NCI-H2227 (cell line): ENCODE data around the gene CNPPD1.
"Not testable (repeated sequence)": the region's sequence is repeated elsewhere in the genome, so short reads cannot be mapped to it uniquely, and the experiment has no call there.

Experiments used
- DNase-seq: peaks from one replicate; lab custom pipeline; 2025; ENCODE audit not compliant: unreplicated experiment; lab: John Stamatoyannopoulos, UW

CNPPD1 gene

DNA sequence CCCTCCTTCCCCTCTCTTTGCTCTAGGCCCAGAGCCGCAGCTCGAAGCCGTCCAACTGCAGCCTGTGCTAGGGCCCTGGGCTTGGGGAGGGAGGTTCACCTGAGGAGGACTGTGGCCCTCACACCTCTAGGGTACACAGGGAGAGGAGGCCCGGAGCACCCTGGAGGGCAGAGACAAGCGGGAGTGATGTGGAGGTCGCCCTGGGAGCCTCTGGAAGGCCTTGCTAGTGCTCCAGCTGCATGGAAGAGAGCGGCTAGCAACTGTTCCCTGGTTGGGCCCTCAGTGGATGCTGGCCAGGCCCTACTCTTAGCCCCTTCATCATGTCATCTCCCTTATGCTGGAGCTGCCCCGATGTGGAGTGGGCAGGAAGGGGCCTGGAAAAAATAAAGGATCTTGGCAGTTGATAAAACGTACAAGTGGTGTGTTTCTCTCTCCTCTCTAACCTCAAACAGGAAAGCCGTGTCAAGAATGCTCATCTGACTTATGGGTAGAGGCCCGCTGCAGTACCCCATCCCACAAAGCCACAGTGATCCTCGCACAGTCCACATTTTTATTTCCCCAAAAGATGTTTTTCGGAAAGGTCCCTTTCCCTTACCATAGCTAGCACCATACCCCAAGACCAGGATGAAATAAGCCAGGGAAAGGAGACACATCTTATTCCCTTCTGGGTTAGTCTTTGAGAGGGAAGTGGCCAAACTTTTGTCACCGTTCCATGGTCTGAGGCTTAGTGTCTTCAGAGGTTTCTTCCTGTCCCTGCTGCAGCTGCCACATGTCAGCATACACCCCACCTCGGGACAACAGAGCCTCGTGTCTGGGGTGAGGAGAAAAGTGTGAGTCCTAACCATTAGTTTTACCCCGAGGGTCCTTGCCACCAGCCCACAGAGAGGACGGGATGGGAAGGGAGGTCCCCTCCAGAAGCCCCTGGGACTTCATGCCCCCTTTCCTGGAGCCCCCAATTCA, 32.8 kb upstream of the CNPPD1 start:
- no peak for DNase-seq

DNA sequence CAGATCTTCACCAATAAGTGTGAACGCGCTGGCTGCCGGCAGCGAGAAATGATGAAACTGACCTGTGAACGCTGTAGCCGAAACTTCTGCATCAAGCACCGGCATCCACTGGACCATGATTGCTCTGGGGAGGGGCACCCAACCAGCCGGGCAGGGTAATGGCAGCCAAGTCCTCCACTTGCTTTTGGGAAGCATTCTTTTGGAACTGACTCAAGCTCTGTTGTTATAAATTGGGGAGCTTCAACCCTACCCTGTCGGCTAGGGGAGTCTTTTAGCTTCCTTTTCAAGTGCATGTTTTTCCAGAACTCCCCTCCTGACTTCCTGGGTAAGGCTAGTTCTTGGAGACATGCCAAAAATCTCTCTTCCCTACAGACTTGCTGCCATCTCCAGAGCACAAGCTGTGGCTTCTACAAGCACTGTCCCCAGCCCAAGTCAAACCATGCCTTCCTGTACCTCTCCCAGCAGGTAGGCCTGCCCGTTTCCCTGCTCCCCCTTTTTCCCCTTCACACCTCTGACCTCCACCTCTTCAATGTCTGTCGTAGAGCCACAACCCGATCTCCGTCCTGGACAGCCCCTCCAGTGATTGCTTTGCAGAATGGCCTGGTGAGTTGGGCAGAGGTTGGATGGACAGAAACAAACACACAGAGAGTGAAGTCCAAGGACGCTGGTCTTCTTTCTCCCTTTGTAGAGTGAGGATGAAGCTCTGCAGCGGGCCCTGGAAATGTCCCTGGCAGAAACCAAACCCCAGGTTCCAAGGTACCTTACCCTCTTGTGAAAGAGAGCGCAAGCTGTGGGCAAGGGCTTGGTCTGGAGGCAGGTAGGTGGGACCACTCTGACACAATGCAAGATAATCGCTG, 31.4 kb upstream of the CNPPD1 start:
- DNase-seq: peak; percentile 67

DNA sequence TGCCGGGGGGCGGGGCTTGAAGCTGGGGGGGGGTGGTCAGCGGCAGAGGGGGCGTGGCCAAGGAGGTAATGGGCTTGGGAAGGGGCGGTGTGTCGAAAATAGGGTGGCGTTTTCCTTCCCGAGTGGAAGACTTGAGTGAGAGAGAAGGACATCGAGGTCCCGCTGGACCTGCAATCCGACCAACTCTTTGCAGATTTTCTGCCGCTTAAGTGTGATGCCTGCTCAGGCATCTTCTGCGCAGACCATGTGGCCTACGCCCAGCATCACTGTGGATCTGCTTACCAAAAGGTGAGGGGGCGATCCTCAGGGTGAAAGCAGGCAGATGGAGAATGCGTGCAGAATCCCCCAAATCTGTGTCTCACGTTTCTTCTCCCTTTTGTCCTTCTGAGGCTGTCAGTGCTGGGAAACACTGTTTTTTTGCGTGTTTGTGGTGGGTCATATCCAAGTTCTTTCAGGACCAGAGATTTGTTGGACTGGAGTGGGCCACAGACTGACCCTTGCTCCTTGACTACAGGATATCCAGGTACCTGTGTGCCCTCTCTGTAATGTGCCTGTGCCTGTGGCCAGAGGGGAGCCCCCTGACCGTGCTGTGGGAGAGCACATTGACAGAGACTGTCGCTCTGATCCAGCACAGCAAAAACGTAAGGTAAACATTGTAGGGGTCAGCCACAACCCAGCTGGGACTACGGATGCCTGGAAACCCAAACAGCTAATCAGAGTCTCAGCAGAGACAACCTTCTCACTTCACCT, 30.6 kb upstream of the CNPPD1 start:
- no peak for DNase-seq

DNA sequence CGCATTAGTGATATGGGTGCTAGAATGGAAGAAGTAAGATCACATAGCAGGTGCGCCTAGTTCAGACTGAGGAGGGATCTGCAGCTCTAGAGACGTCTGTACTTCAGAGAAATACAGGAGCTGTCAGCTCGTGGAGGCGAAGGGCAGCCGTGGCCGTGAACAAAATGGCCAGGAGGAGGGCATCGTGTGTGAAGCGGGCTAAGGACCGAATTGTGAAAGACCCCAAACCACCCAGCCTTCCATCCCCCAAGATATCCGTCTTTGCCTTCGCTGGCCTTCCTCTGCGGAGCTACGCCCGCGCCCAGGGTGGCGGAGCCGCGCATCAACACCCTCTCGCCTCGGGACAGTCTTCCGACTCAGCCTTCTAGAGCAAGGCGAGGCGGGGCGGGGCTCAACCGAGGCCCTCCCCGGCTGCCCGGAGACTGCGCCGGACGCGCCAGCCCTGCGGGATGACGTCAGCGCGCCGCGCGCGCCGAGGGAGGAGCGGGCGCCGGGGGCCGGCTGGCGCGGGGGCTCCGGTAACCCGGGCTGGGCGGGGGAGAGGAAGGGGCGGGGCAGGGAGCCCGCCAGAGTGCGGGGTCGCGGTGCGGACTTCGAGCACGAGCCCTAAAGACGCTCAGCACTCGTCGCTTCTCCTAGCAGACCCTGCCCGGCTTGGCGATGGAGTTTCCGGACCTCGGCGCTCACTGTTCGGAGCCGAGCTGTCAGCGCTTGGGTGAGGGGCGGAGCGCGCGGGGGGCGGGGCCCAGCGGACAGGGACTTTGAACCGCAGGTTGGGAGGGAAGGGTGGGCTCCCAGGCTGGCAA, 29.8 kb upstream of the CNPPD1 start, which contains the start of gene ZFAND2B:
Gene ZFAND2B (plus strand): TSS at position 455 of the 806 bp plus-strand sequence. CDS start 206 bp downstream, at position 661.
- DNase-seq: peak; percentile 98

DNA sequence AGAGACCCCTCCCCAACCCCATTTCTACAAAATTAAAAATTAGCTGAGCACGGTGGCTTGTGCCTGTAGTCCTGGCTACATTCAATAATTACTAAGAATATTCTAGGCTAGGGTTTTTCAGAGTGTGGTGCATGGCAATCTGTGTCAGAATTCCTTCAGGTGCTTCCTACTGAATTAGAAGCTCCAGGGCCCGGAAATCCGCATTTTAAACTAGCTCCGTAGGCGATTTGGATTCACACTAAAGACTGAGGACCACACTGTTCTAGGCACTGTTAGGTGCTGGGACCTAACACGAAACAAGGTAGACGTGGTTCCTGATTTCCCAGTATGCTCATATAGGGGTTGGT, 29.2 kb upstream of the CNPPD1 start:
- DNase-seq: no peak

DNA sequence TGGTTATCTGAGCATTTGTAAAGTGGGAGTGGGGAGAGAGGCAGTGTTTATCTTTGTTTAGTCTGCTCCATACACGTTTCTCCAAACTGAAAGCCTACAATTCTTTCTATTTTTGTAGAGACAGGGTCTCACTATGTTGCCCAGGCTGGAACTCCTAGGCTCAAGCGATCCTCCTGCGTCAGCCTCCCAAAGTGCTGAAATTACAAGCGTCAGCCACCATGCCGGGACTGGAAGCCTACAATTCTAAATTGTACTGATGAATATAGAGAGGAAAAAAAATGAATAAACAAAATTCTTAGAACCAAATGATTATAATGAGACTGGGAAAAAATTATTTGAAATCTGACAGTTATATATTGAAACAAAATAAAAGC, 28.4 kb upstream of the CNPPD1 start:
- DNase-seq: no peak

DNA sequence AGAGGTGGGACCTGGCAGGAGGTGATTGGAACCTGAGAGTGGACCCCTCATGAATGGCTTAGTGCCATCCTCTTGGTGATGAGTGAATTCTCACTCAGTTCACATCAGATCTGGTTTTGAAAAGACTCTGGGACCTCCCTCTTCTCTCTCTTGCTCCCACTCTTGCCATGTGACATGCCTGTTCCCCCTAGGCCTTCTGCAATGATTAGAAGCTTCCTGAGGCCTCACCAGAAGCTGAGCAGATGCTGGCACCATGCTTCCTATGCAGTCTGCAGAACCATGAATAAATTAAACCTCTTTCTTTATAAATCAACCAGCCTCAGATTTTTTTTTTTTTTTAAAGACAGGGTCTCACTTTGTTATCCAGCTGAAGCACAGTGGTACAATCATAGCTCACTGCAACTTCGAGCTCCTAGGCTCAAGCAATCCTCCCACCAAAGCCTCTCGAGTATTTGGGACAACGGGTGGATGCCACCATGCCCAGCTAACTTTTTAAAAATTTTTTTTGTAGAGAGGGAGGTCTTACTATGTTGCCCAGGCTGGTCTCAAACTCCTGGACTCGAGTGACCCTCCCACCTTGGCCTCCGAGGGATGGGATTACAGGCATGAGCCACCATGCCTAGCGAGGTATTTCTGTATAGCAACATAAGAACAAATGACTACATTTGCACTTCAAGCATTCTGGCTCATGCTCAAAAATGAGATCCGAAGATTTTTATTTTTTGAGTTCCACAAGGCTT, 27.9 kb upstream of the CNPPD1 start:
- DNase-seq: no peak

DNA sequence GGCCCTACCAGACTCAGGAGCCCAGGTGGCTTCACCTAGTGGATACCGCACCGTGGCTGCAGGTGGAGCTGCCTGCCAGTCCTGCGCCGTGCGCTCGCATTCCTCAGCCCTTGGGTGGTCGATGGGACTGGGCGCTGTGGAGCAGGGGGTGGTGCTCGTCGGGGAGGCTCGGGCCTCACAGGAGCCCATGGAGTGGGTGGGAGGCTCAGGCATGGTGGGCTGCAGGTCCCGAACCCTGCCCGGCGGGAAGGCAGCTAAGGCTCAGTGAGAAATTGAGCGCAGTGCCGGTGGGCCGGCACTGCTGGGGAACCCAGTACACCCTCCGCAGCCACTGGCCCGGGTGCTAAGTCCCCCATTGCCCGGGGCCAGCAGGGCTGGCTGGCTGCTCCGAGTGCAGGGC, 24.6 kb upstream of the CNPPD1 start:
- not testable (repeated sequence) for DNase-seq

DNA sequence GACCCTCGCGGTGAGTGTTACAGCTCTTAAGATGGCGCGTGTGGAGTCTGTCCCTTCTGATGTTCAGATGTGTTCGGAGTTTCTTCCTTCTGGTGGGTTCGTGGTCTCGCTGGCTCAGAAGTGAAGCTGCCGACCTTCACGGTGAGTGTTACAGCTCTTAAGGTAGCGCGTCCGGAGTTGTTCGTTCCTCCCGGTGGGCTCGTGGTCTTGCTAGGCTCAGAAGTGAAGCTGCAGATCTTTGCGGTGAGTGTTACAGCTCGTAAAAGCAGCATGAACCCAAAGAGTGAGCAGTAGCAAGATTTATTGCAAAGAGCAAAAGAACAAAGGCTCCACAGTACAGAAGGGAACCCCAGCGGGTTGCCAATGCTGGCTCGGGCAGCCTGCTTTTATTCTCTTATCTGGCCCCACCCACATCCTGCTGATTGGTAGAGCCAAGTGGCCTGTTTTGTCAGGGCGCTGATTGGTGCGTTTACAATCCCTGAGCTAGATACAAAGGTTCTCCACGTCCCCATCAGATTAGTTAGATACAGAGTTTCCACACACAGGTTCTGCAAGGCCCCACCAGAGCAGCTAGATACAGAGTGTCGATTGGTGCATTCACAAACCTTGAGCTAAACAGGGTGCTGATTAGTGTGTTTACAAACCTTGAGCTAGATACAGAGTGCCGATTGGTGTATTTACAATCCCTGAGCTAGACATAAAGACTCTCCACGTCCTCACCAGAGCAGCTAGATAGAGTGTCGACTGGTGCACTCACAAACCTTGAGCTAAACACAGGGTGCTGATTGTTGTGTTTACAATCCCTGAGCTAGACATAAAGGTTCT, 24.0 kb upstream of the CNPPD1 start:
- DNase-seq: not testable (repeated sequence)

DNA sequence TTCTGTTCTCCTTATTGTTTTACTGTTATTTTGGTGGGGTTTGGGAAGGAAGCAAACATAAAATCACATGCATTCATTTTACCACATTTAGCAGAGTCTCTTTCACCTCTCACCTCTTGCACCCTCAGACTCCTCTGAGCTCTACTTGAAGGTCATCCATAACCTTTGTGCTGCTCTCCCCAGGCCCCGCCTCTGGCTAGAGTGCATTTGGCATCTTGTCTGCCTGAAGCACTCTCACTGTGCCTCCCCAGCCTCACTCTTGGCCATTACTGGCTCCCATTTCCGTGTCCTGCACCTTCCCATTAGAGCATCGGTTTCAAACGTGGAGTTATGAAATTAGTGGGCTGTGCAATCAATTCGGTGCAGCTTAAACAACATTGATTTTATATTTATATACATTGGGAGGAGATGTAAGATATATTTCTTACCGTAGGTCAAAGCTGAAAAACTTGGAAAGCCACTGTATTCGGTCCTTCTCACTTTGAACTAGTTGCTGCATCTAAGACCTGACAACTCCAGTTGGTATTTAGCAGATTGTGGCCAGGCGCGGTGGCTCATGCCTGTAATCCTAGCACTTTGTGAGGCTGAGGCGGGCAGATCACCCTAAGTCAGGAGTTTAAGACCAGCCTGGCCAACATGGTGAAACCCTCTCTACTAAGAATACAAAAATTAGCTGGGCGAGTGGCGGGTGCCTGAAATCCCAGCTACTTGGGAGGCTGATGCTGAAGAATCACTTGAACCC, 22.9 kb upstream of the CNPPD1 start:
- DNase-seq: no peak

DNA sequence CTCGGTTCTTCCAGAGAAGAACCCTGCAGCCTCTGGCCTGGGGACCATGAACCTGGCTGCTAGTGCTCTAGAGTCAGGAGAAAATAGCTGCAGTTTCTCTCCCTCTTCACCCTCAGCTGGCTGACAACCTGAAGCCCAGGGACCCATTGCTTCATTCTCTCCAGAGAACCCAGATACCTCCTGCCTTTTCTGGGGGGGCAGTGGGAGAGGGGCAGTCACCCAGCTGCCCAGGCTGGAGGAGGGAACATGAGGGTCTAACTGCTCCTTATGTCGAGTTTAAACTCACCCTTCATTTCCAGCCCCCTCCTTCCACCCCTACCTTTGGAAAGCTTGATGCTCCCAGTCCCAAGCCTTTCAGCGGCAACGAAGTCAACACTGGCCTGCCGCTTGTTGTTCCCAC, 22.2 kb upstream of the CNPPD1 start:
- DNase-seq: no peak

DNA sequence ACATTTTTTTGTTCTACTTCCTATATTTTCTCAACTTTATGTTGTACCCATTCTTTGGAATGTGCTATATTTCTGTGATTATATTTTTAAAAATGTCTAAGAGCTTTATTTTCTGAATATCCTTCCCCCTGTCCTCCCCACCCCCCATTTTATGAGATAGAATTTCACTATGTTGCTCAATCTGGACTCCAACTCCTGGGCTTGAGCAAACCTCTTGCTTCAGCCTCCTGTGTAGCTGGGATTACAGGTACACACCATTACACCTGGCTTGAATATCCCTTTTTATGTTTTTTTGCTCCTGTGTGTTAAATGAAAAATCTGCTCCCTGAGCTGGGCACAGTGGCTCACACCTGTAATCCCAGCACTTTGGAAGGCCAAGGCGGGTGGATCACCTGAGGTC, 20.7 kb upstream of the CNPPD1 start:
- DNase-seq: no peak

DNA sequence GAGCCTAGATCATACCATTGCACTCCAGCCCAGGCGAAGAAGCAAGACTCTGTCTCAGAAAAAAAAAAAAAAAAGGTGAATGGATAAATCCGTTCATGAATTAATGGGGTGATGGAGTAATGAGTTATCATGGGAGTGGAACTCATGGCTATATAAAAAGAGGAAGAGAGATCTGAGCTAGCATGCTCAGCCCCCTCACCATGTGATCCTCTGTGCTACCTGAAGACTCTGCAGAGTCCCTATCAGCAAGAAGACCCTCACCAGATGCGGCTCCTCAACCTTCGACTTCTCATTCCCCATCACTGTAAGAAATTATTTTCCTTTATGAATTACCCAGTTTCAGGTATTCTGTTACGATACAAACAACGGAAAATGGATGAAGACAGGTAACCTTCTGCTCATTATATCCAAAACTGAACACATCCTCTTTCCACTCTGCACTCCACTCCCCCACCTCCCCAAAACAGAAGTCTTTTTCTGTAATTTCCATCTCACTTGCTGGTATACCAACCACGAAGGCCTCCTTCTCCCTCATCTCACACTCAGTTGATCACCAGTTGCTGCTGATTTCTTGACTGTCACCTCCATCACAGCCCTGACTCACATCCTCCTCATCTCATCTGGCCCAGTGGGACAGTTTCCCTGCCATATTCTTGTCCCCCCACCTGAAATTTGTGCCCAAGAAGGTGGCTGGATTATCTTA, 10.2 kb upstream of the CNPPD1 start:
- no peak for DNase-seq

DNA sequence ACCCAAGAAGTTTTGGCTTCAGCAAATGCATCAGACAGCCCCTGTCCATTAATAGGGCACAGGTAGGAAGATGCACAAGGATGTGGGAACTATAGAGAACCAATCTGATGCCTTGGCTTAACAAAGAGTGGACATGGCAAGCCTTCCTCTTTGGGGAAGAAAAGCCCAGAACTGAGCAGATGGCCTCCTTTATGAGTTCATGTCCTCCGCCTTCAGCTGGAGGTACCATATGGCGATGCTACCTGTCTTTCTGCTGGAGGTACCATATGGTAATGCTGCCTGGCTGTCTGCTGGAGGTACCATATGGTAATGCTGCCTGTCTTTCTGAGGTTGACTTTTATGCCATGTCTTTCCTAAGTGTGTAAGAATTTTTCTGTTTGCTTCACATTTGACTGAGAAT, 7.4 kb upstream of the CNPPD1 start:
- DNase-seq: no peak

DNA sequence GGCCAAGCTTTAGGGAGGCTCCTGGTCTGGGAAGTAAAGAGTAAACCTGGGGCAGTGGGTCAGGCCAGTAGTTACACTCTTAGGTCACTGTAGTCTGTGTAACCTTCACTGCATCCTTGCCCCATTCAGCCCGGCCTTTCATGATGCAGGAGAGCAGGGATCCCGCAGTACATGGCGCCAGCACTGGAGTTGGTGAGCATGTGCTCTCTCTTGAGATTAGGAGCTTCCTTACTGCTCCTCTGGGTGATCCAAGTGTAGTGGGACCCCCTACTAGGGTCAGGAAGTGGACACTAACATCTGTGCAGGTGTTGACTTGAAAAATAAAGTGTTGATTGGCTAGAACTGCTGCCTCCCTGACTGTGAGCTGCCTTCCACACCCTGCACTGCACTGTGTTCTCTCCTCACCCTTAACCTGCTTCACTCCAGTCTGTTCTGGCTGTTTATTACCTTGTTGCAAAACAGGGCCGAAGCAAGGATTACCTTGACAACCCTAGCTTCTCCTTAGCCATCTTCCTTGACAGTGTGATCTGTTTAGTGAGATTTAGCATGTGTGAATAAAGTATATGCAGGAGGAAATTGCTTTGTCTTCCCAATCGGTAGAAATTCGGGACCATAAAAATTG, 6.5 kb upstream of the CNPPD1 start:
- DNase-seq: no peak

DNA sequence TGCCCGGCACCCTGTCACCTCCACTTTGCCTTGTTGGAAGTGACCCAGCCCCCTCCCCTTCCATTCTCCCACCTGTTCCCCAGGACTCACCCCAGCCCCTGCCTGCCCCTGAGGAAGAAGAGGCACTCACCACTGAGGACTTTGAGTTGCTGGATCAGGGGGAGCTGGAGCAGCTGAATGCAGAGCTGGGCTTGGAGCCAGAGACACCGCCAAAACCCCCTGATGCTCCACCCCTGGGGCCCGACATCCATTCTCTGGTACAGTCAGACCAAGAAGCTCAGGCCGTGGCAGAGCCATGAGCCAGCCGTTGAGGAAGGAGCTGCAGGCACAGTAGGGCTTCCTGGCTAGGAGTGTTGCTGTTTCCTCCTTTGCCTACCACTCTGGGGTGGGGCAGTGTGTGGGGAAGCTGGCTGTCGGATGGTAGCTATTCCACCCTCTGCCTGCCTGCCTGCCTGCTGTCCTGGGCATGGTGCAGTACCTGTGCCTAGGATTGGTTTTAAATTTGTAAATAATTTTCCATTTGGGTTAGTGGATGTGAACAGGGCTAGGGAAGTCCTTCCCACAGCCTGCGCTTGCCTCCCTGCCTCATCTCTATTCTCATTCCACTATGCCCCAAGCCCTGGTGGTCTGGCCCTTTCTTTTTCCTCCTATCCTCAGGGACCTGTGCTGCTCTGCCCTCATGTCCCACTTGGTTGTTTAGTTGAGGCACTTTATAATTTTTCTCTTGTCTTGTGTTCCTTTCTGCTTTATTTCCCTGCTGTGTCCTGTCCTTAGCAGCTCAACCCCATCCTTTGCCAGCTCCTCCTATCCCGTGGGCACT, 5.8 kb upstream of the CNPPD1 start:
- DNase-seq: no peak
